ENCODE data around the gene CPD. TPM values are rescaled to one million over a fixed set of nuclear protein-coding genes. Genes with fewer than 3 reads are reported as not detected.

Gene CPD
- total and polyA plus RNA-seq, 9 of the 15 experiments (the other 6 are each of a cell fraction or from before 2014, with no cell fraction given) = 4.5 to 24.4 (median 20.4) TPM

DNA sequence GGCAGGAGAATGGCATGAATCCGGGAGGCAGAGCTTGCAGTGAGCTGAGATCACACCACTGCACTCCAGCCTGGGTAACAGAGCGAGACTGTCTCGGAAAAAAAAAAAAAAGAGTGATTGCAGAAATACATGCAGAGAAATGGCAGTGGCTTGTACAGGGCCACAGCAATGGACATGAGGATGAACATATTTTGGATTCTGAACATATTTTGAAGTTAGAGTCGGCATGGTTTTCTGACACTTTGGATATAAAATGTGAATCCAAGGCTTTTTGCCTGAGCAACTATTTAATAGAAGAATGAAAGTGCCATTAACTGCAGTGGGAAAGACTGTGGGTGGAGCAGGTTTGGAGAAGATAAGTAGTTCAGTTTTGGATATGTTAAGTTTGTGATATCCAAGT lies 35.8 kb downstream of the CPD start:
- POLR2A ChIA-PET = interaction anchor here (1.7 kb wide), 1 partner anchor 19 kb away, joined by 4 read pairs; no protein-coding TSS in a partner anchor
- no peak for DNase-seq (ENCODE audit: extremely low read depth in 1 of 4, low spot score in 3 of 4)
- no peak for ATAC-seq
- Histone ChIP-seq H3K4me2 (ENCODE audit: insufficient read depth, low read length) (no peak overlapping the region), H3K27ac (ENCODE audit: extremely low read depth, low read depth, low read length) (no peak overlapping the region), H3K4me1 (replicated peaks in 1 of 2; ENCODE audit: control insufficient read depth in 2 of 2, insufficient read depth in 2 of 2, low read length in 2 of 2) (no peaks in the 10 kb centered on the region; a peak in 1 of 5 replicates), H3K9me3 (replicated peaks; ENCODE audit: control insufficient read depth, insufficient read depth, low read depth, low read length) (no peaks in the 10 kb centered on the region), H3K9me1 (ENCODE audit: control insufficient read depth, insufficient read depth, low read length) (no peaks in the 10 kb centered on the region), H2AFZ (ENCODE audit: low read depth, low read length) (no peak overlapping the region), H3K79me2 (ENCODE audit: control insufficient read depth, insufficient read depth, low read length) (no peaks in the 10 kb centered on the region), H4K20me1 (replicated peaks; ENCODE audit: control insufficient read depth, insufficient read depth, low read length) (no peaks in the 10 kb centered on the region), H3K9ac (ENCODE audit: insufficient read depth in 1 of 2, low read depth in 2 of 2, low read length in 2 of 2) (no peak overlapping the region), H3K27me3 (ENCODE audit: control insufficient read depth in 2 of 2, insufficient read depth in 2 of 2, low read length in 2 of 2) (no peaks in the 10 kb centered on the region), H3K4me3 (no peak overlapping the region), H3K36me3 (ENCODE audit: control insufficient read depth, insufficient read depth, low read length) (no peaks in the 10 kb centered on the region)
- BruUV-seq (replicated peaks) = no TSS peak
- intact Hi-C loops (cut with micrococcal nuclease) = no loop called here
- FAIRE-seq = no peak
- TF ChIP-seq ZNF586 (CRISPR knock-in tag; conservative IDR thresholded peaks at IDR 0.05) (no peak), KHSRP (IDR thresholded peaks at IDR 0.05) (no peak), ZNF445 (CRISPR knock-in tag; IDR thresholded peaks at IDR 0.05; ENCODE audit: low read depth) (no peak), CHD2 (IDR thresholded peaks at IDR 0.05; ENCODE audit: low read depth, low read length) (no peak), SOX6 (IDR thresholded peaks at IDR 0.05) (no peak), SMAD2 (IDR thresholded peaks at IDR 0.05; ENCODE audit: low read depth, low read length) (no peak), KDM1A (IDR thresholded peaks at IDR 0.05) (no peak), JUN (IDR thresholded peaks at IDR 0.05; ENCODE audit: borderline replicate concordance, low read depth, low read length) (no peak), JUN (CRISPR knock-in tag; IDR thresholded peaks at IDR 0.05; ENCODE audit: borderline replicate concordance) (no peak), PRPF4 (IDR thresholded peaks at IDR 0.05; ENCODE audit: insufficient read depth, low read depth, low read length, poor library complexity, severe bottlenecking) (no peak), SMARCB1 (IDR thresholded peaks at IDR 0.05; ENCODE audit: insufficient read length, low read depth) (no peak)
- TF ChIP-seq, protein P1, sequence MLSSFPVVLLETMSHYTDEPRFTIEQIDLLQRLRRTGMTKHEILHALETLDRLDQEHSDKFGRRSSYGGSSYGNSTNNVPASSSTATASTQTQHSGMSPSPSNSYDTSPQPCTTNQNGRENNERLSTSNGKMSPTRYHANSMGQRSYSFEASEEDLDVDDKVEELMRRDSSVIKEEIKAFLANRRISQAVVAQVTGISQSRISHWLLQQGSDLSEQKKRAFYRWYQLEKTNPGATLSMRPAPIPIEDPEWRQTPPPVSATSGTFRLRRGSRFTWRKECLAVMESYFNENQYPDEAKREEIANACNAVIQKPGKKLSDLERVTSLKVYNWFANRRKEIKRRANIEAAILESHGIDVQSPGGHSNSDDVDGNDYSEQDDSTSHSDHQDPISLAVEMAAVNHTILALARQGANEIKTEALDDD (IDR thresholded peaks at IDR 0.05) = no peak
- 76% methylated on average over 3 of the region's 4 CpGs for WGBS (ENCODE audit: insufficient coverage, low coverage, missing lambda C conversion rate)
- in situ Hi-C loops (cut with MboI) = no loop called here
- CTCF ChIA-PET (ENCODE audit: low intra/inter-chr PET ratio) = no interaction called here
